Measurements from ENCODE around the gene RASA3.

The RASA3 gene

DNA sequence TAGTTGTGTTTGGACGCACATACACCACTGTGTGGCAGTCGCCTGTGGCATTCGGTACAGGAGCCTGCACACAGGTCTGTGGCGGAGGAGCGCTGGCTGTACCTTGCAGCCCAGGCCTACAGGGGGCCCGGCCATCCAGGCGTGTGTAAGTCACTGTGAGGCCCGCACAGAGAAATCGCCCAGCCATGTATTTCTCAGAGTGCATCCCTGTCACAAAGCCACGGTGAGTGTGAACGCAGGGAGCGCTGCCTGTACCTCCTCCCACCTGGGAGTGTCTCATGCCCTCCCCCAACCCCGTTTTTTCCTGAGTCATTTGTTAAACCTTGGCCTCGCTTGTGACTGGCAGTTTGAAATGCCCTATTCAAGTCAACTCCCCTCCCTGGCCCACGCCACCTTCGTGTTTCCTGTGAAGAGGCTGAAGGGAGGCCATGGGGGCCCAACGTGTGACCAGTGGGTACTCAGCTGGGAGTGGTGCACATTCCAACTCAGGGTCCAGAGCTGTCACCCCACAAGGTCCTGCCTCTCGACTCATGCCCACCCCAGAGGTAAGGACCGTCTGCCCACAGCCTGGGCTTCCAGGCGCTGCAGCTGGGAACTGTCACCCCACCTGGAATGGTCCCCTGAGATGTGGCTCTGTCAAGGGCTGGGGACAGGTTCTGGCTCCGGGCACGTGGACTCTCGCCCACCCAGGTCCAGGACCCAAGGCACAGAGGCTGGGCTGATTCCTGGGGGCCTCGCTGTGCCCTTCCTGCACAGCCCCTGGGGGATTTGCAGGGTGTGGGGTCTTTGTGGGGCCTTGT is 11.6 kb upstream of the RASA3 start:
- H3K4me2 ChIP-seq (ENCODE audit: low read depth, low read length, poor library complexity, severe bottlenecking) = peak overlapping the region; percentile 12
- H2AFZ ChIP-seq (ENCODE audit: low read length) = no peak overlapping the region
- no peaks in the 10 kb centered on the region for H3K36me3 ChIP-seq (ENCODE audit: insufficient read depth, low read length)
- H3K27me3 ChIP-seq (ENCODE audit: insufficient read depth, low read length, poor library complexity, severe bottlenecking) = no peaks in the 10 kb centered on the region
- TF ChIP-seq EZH2phosphoT487 (IDR thresholded peaks at IDR 0.05; ENCODE audit: borderline replicate concordance) = no peak
- TF ChIP-seq CTCF (conservative IDR thresholded peaks at IDR 0.05; ENCODE audit: low read length) = peak; percentile 67
- H3K4me3 ChIP-seq (ENCODE audit: low read length, poor library complexity, severe bottlenecking) = no peak overlapping the region
- no peaks in the 10 kb centered on the region for H3K79me2 ChIP-seq (ENCODE audit: insufficient read depth, low read length)
- H3F3A ChIP-seq (ENCODE audit: low read depth) = peaks cover 15% of the 10 kb centered on the region
- H3K4me1 ChIP-seq (ENCODE audit: insufficient read depth, low read length, poor library complexity, severe bottlenecking) = peaks cover 77% of the 10 kb centered on the region
- H3K9me3 ChIP-seq (ENCODE audit: insufficient read depth, low read depth, low read length) = no peaks in the 10 kb centered on the region
- H3K9ac ChIP-seq (ENCODE audit: low read depth, low read length, poor library complexity, severe bottlenecking) = peak overlapping the region; percentile 54
- H3K9me2 ChIP-seq (replicated peaks; ENCODE audit: low read depth, low read length) = no peaks in the 10 kb centered on the region
- no peaks in the 10 kb centered on the region for H4K20me1 ChIP-seq (ENCODE audit: insufficient read depth, low read length, poor library complexity, severe bottlenecking)

GRCh38 chr13:114142640-114143490 is 10.4 kb upstream of the RASA3 start:
- Histone ChIP-seq H3K27me3 (ENCODE audit: insufficient read depth, low read length, poor library complexity, severe bottlenecking) (no peaks in the 10 kb centered on the region), H4K20me1 (ENCODE audit: insufficient read depth, low read length, poor library complexity, severe bottlenecking) (no peaks in the 10 kb centered on the region), H3K9ac (ENCODE audit: low read depth, low read length, poor library complexity, severe bottlenecking) (peak overlapping the region; percentile 29), H2AFZ (ENCODE audit: low read length) (no peak overlapping the region), H3K36me3 (ENCODE audit: insufficient read depth, low read length) (no peaks in the 10 kb centered on the region), H3K79me2 (ENCODE audit: insufficient read depth, low read length) (no peaks in the 10 kb centered on the region), H3F3A (ENCODE audit: low read depth) (peaks cover 10% of the 10 kb centered on the region), H3K9me3 (ENCODE audit: insufficient read depth, low read depth, low read length) (no peaks in the 10 kb centered on the region), H3K9me2 (replicated peaks; ENCODE audit: low read depth, low read length) (no peaks in the 10 kb centered on the region), H3K4me1 (ENCODE audit: insufficient read depth, low read length, poor library complexity, severe bottlenecking) (peaks cover 66% of the 10 kb centered on the region), H3K4me3 (ENCODE audit: low read length, poor library complexity, severe bottlenecking) (no peak overlapping the region), H3K4me2 (ENCODE audit: low read depth, low read length, poor library complexity, severe bottlenecking) (peak overlapping the region; percentile 29)
- no peak for TF ChIP-seq CTCF (conservative IDR thresholded peaks at IDR 0.05; ENCODE audit: low read length)
- no peak for TF ChIP-seq EZH2phosphoT487 (IDR thresholded peaks at IDR 0.05; ENCODE audit: borderline replicate concordance)

GRCh38 chr13:114142137-114142550 is 9.7 kb upstream of the RASA3 start:
- no peaks in the 10 kb centered on the region for H3K79me2 ChIP-seq (ENCODE audit: insufficient read depth, low read length)
- H3K9me2 ChIP-seq (replicated peaks; ENCODE audit: low read depth, low read length) = no peaks in the 10 kb centered on the region
- no peaks in the 10 kb centered on the region for H4K20me1 ChIP-seq (ENCODE audit: insufficient read depth, low read length, poor library complexity, severe bottlenecking)
- no peaks in the 10 kb centered on the region for H3K9me3 ChIP-seq (ENCODE audit: insufficient read depth, low read depth, low read length)
- H2AFZ ChIP-seq (ENCODE audit: low read length) = no peak overlapping the region
- TF ChIP-seq EZH2phosphoT487 (IDR thresholded peaks at IDR 0.05; ENCODE audit: borderline replicate concordance) (no peak), CTCF (conservative IDR thresholded peaks at IDR 0.05; ENCODE audit: low read length) (no peak)
- peak overlapping the region; percentile 29 for H3K9ac ChIP-seq (ENCODE audit: low read depth, low read length, poor library complexity, severe bottlenecking)
- H3K36me3 ChIP-seq (ENCODE audit: insufficient read depth, low read length) = no peaks in the 10 kb centered on the region
- H3F3A ChIP-seq (ENCODE audit: low read depth) = peaks cover 9% of the 10 kb centered on the region; the same call in 1 of the 2 replicates
- no peaks in the 10 kb centered on the region for H3K27me3 ChIP-seq (ENCODE audit: insufficient read depth, low read length, poor library complexity, severe bottlenecking)
- no peak overlapping the region for H3K4me3 ChIP-seq (ENCODE audit: low read length, poor library complexity, severe bottlenecking)
- H3K4me2 ChIP-seq (ENCODE audit: low read depth, low read length, poor library complexity, severe bottlenecking) = peak overlapping the region; percentile 29
- peaks cover 64% of the 10 kb centered on the region for H3K4me1 ChIP-seq (ENCODE audit: insufficient read depth, low read length, poor library complexity, severe bottlenecking)
